IPS DF 4.7 (cell line): ENCODE data around the gene FIS1.
"Not testable (repeated sequence)": the region's sequence is repeated elsewhere in the genome, so short reads cannot be mapped to it uniquely, and the experiment has no call there.

Experiments
- DNase-seq: peaks from one replicate; pipeline ENCODE4 v3.0.0-alpha.2; 2013; ENCODE audit warnings: low spot score; ENCODE audit errors: extremely low read depth

The FIS1 gene

GRCh38 chr7:101205901-101206664 is 38.8 kb downstream of the FIS1 start:
- no peak for DNase-seq

DNA sequence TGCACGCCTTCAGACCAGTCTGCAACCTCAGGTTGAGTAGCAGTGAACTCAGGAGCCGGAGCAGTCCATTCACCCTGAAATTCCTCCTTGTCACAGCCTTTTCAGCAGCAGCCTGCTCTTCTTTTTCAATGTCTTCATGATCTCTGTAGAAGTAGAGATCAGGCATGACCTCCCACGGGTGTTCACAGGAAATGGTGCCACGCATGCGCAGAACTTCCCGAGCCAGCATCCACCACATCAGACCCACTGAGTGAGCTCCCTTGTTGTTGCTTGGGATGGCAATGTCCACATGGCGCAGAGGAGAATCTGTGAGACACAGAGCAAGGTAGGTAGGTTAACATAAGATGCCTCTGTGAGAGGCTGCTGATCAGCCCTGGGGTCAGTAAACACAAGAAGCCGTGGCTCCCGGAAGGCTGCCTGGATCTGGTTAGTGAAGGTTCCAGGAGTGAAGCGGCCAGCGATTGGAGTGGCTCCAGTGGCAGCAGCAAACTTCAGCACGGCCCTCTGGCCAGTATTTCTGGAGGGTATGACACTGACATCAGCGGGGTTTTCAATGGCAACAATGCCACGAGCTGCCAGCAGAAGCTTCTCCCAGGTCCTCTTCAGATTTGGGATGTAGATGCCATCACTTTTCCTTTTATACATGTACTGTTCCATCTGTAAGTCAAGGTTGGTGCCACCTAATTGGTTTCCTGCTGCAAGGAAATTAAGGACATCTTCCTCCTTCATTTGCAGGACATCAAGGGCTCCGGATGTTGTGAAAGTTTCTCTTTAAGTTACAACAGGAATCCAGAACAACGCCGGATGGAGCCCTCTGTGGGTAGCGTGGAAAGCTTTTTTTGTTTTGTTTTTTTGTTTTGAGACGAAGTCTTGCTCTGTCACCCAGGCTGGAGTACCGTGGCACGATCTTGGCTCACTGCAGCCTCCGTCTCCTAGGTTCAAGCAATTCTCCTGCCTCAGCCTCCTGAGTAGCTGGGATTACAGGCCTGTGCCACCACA is 40.8 kb downstream of the FIS1 start:
- DNase-seq, result not testable (repeated sequence)

GRCh38 chr7:101202603-101202918 is 42.3 kb downstream of the FIS1 start:
- no peak for DNase-seq

- DNase-seq, result no peak
Observed at GRCh38 chr7:101201695-101202602, 42.9 kb downstream of the FIS1 start.

DNA sequence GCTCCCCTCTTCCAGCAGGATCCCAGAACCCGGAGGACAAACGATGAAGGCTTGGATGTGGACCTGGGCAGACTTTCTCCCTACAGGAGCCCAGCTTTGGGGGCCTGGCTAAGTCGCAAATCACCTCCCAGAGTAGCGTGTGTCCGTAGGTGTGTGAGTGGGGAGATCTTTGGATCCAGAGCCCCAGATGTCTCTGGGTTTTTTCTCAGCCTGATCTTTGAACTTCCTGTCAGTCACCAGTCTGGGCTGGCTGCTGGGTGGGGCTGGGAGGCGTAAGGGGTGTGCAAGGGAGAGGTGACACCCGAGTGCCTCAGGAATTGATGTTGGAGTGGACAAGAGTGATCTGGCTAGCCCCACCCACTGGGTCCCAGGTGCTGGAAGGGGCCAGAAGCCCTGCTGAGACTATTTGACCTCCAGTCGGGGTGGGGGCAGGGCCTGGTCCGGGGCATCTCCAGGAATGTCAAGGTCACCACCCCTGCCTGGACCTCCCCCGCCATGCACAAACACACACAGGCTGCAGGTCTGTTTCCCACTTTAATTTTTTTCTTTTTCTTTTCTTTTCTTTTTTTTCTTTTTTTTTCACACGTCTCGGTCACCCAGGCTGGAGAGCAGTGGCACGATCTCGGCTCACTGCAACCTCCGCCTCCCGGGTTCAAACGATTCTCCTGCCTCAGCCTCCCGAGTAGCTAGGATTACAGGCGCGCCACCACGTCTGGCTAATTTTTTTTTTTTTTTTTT is 43.9 kb downstream of the FIS1 start, which contains the start of gene MOGAT3:
MOGAT3 (minus strand) TSS at position 175 of the 738 bp plus-strand sequence. CDS start 182 bp downstream, outside the sequence.
- no peak for DNase-seq

- no peak for DNase-seq
Observed at GRCh38 chr7:101200504-101200861, 44.4 kb downstream of the FIS1 start.

DNA sequence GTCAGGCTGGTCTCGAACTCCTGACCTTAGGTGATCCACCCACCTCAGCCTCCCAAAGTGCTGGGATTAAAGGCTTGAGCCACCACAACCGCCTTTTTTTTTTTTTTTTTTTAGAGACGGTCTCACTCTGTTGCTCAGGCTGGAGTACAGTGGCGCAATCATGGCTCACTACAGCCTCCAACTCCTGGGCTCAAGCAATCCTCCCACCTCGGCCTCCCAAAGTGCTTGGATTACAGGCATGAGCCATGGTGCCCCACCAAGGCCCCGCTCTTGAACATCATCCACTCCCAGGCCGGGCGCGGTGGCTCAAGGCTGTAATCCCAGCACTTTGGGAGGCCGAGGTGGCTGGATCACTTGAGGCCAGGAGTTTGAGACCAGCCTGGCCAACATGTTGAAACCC is 45.4 kb downstream of the FIS1 start:
- DNase-seq, result not testable (repeated sequence)

DNA sequence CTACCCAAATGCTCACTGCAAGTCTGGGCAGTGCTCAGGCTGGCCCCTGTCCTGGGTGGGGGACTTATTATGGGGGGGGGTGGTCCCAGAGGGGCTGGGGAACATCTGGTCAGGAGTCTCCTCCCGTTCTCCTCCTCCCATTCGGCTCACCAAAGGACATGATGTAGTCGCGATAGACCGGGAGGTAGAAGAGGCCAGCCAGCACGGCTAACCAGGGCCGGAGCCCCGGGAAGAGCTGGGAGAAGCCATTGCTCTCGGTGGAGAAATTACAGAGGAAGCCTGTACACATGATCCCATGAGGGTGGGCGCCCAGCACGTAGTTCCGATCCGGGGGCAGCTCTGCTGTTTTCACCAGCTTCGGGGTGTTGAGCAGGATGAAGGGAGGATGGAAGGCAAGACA is 46.4 kb downstream of the FIS1 start:
- DNase-seq, result no peak

- no peak for DNase-seq
Observed at GRCh38 chr7:101197991-101198390, 46.9 kb downstream of the FIS1 start.

DNA sequence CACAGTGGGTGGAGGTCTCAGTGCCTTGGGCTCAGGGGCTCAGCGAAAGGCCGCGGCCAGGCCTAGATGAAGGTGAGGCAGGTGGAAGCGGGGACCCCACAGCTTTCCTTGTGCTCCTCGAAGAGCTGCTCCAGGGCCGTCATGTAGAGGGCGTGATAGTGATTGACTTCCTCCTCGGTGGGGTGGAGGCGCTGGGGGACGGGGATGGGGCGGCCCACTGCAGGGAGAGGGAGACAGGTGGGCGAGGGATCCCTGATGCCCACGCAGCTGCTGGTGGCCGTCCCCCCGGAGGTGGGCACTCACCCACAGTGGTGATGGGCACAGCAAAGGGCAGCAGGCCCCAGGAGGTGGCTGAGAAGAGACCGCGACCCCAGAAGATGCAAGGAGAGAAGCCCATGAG is 49.0 kb downstream of the FIS1 start:
- no peak for DNase-seq
